Measurements from ENCODE around the gene SLC9A6.
"Not testable (repeated sequence)": the region's sequence is repeated elsewhere in the genome, so short reads cannot be mapped to it uniquely, and the experiment has no call there.

Gene SLC9A6

DNA sequence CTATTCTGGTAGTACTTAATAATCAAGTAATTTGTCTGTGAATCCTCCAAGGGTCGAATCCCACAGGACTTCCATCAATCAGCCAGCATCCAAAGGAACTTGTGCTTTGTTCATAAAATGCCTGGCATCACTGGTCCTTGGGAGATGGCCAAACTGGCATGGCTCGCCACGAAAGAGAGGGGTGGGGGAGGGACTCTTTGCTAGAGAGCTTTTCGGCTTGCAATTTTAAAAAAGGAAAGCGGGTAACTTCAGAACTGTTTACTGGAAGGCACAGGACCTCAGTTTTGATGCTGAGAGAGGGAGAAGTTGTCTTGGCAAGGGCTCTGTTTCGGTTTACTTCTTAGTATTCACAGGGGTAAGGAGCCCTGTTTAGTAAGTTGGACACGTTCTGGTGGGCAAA, 82.7 kb downstream of the SLC9A6 start:
- no peak for TF ChIP-seq PAX5 (IDR thresholded peaks at IDR 0.05; ENCODE audit: insufficient read depth, low read length, severe bottlenecking)
- no peak for TF ChIP-seq POLR2AphosphoS5 (IDR thresholded peaks at IDR 0.05; ENCODE audit: low read depth, low read length)
- no peak for TF ChIP-seq POU2F2 (IDR thresholded peaks at IDR 0.05; ENCODE audit: low read depth, low read length)
- TF ChIP-seq SPI1 (IDR thresholded peaks at IDR 0.05; ENCODE audit: low read depth, low read length), result no peak
- DNase-seq (ENCODE audit: insufficient read length, low spot score), result no peak
- FAIRE-seq, result no peak

DNA sequence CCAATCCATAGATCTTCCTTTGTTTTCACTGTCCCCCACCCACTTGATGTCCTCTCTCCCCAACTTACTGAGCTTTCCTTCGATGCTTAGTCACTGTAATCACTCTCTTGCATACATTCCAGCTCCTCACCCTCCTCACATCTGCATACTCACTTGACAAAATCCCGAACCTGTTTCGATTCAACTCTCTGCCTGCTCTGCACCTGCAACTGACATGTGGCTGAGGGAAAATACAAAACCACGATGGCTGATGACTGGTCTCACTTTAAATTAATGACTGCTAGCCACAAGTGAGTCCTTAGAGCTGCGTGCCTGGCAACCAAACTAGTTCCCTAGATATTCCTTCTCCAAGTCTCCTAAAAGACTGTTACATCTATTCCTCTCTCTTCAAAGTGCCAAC, 91.7 kb downstream of the SLC9A6 start:
- DNase-seq (ENCODE audit: insufficient read length, low spot score) (no peak), FAIRE-seq (no peak)
- TF ChIP-seq POLR2AphosphoS5 (IDR thresholded peaks at IDR 0.05; ENCODE audit: low read depth, low read length), result no peak
- TF ChIP-seq PAX5 (IDR thresholded peaks at IDR 0.05; ENCODE audit: insufficient read depth, low read length, severe bottlenecking), result no peak
- no peak for TF ChIP-seq POLR2A (IDR thresholded peaks at IDR 0.05; ENCODE audit: low read depth, low read length)
- no peak for TF ChIP-seq SPI1 (IDR thresholded peaks at IDR 0.05; ENCODE audit: low read depth, low read length)
- TF ChIP-seq POU2F2 (IDR thresholded peaks at IDR 0.05; ENCODE audit: low read depth, low read length), result no peak
- no peak for TF ChIP-seq TAF1 (IDR thresholded peaks at IDR 0.05; ENCODE audit: low read depth, low read length)

DNA sequence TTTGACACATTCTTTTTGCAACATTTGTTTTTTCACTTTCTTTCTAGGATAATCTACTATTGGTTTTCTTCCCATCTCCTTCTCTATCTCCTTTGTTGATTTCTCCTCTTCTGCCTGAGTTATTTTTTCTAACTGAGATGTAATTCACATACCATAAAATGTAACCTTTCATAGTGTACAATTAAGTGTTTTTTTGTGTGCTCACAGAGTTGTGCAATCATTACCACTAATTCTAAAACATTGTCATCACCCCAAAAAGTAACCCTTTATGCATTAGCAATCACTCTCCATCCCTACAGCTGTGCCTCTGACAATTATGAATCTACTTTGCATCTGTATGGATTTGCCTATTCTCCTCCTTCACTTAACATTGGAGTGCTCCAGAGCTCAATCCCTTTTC, 95.5 kb downstream of the SLC9A6 start:
- TF ChIP-seq SPI1 (IDR thresholded peaks at IDR 0.05; ENCODE audit: low read depth, low read length) (no peak), PAX5 (IDR thresholded peaks at IDR 0.05; ENCODE audit: insufficient read depth, low read length, severe bottlenecking) (no peak), POLR2AphosphoS5 (IDR thresholded peaks at IDR 0.05; ENCODE audit: low read depth, low read length) (no peak), TAF1 (IDR thresholded peaks at IDR 0.05; ENCODE audit: low read depth, low read length) (no peak), POLR2A (IDR thresholded peaks at IDR 0.05; ENCODE audit: low read depth, low read length) (no peak), POU2F2 (IDR thresholded peaks at IDR 0.05; ENCODE audit: low read depth, low read length) (no peak)
- DNase-seq (ENCODE audit: insufficient read length, low spot score) (no peak), FAIRE-seq (no peak)

DNA sequence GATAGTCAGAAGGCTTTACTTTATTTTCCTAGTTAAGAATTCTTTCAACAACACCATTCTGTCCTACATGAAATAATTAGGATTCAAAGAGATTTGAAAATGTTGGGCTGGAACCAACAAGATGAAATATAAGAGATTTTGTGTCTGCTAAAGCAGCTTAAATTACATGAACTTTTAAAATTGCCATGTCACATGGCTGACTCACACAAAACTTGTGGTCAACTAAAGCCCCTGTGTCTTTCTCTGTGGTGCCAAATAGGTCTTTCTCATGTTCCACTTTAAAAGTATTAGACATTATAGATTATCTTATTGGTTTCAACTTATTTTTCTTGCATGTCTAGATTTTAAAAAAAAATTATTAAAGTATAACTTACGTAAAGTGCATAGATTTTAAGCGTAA, 101.3 kb downstream of the SLC9A6 start:
- TF ChIP-seq TAF1 (IDR thresholded peaks at IDR 0.05; ENCODE audit: low read depth, low read length), result no peak
- DNase-seq (ENCODE audit: insufficient read length, low spot score), result no peak
- FAIRE-seq, result no peak

DNA sequence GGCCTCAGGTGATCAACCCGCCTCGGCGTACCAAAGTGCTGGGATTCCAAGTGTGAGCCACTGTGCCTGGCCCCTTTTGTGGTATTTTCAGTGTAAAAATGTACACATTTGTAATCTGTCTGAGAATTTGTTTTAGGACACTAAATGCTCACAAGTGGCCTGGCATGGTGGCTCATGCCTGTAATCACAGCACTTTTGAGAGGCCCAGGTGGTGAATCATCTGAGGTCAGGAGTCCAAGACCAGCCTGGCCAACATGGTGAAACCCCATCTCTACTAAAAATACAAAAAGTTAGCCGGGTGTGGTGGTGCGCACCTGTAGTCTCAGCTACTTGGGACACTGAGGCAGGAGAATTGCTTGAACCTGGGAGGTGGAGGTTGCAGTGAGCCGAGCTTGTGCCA, 106.7 kb downstream of the SLC9A6 start:
- not testable (repeated sequence) for FAIRE-seq; DNase-seq (ENCODE audit: insufficient read length, low spot score)

DNA sequence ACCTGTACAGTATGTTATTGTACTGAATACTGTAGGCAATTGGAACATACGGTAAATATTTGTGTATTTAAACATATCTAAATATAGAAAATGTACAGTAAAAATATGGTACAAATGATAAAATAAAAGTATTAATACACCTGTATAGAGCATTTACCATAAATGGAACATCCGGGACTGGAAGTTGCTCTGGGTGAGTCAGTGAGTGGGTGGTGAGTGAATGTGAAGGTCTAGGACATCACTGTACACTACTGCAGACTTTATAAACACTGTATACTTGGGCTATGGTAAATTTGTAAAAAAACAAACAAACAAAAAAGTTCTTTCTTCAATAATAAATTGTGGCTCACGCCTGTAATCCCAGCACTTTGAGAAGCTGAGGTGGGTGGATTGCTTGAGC, 109.7 kb downstream of the SLC9A6 start:
- no peak for FAIRE-seq
- no peak for DNase-seq (ENCODE audit: insufficient read length, low spot score)
- no peak for TF ChIP-seq POLR2AphosphoS5 (IDR thresholded peaks at IDR 0.05; ENCODE audit: low read depth, low read length)
- TF ChIP-seq POU2F2 (IDR thresholded peaks at IDR 0.05; ENCODE audit: low read depth, low read length), result no peak
- TF ChIP-seq POLR2A (IDR thresholded peaks at IDR 0.05; ENCODE audit: low read depth, low read length), result no peak
- TF ChIP-seq SPI1 (IDR thresholded peaks at IDR 0.05; ENCODE audit: low read depth, low read length), result no peak
- no peak for TF ChIP-seq TAF1 (IDR thresholded peaks at IDR 0.05; ENCODE audit: low read depth, low read length)
- no peak for TF ChIP-seq PAX5 (IDR thresholded peaks at IDR 0.05; ENCODE audit: insufficient read depth, low read length, severe bottlenecking)

All from GM12891 (cell line).